WTC11 (cell line): ENCODE data around the gene MTMR6.

Experiments used
- TCF7 ChIP-seq: sonication (generic); formaldehyde crosslinking; IDR thresholded peaks from 2 replicates; pipeline ENCODE4 v1.8.0; 2022; ENCODE audit warnings: mild to moderate bottlenecking, low read depth, missing genetic modification reagents, moderate library complexity
- ZBTB21 ChIP-seq: sonication (generic); formaldehyde crosslinking; IDR thresholded peaks from 2 replicates; pipeline ENCODE4 v1.8.1; 2023; ENCODE audit warnings: mild to moderate bottlenecking, missing genetic modification reagents, borderline replicate concordance
- TF ChIP-seq, protein P1 (sequence below): sonication (generic); formaldehyde crosslinking; conservative IDR thresholded peaks from 2 replicates; pipeline ENCODE4 v1.8.1; 2022; ENCODE audit warnings: mild to moderate bottlenecking, missing genetic modification reagents
- TF ChIP-seq, protein P2 (sequence below): sonication (generic); formaldehyde crosslinking; IDR thresholded peaks from 2 replicates; pipeline ENCODE4 v1.8.0; 2022; ENCODE audit warnings: mild to moderate bottlenecking, missing genetic modification reagents

GRCh38 chr13:25227690-25228089, 59.6 kb downstream of the MTMR6 start:
- TF ChIP-seq, protein P1, sequence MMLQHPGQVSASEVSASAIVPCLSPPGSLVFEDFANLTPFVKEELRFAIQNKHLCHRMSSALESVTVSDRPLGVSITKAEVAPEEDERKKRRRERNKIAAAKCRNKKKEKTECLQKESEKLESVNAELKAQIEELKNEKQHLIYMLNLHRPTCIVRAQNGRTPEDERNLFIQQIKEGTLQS (CRISPR knock-in tag) = no peak
- no peak for TF ChIP-seq TCF7
- no peak for TF ChIP-seq ZBTB21 (CRISPR knock-in tag)
- TF ChIP-seq, protein P2, sequence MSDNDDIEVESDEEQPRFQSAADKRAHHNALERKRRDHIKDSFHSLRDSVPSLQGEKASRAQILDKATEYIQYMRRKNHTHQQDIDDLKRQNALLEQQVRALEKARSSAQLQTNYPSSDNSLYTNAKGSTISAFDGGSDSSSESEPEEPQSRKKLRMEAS = no peak
